AG08396 (cell line): Measurements from ENCODE around the gene LRTM2.

ENCODE experiments used
- DNase-seq: peaks from one replicate; pipeline ENCODE4 v3.0.0; 2012; ENCODE audit warnings: low spot score, mixed read lengths

The LRTM2 gene

DNA sequence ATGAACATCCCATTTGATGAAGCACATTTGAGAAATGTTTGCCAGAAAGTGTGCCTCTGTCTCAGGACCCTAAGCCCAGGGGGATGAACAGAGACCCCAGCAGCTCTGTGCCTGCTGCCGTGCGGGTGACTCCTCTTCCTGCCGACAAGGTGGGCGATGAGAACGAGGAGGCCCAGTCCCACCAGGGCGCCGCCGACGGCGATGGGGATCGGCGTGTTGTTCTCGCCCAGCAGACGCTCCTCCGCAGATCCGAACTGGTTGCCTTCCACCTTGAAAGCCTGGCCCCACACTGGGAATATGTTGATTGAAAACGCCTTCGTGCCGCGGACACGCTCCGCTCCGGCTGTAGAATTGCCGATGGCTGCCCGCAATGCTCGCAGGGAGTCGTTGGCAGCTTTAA lies 44.1 kb downstream of the LRTM2 start:
- DNase-seq, result no peak

DNA sequence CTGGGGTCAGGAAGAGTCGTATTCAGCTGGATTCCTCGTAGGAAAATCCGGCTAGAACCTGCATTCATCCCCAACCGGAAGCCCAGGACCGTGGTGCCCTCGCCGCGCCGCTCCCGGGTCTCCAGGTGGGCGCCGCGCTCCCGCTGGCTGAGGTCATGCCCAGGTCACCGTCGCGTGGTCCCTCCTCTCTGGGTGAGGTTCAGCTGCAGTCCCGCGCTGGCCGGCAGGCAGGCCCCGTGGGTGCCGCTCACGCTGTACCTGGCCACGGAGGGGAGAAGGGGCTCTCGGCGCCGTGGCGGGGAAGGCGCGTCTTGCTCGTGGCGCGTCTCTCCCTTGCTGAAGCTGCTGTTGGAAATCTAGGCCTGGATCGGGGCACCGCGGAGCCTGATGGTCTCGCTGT lies 44.5 kb downstream of the LRTM2 start:
- no peak for DNase-seq

DNA sequence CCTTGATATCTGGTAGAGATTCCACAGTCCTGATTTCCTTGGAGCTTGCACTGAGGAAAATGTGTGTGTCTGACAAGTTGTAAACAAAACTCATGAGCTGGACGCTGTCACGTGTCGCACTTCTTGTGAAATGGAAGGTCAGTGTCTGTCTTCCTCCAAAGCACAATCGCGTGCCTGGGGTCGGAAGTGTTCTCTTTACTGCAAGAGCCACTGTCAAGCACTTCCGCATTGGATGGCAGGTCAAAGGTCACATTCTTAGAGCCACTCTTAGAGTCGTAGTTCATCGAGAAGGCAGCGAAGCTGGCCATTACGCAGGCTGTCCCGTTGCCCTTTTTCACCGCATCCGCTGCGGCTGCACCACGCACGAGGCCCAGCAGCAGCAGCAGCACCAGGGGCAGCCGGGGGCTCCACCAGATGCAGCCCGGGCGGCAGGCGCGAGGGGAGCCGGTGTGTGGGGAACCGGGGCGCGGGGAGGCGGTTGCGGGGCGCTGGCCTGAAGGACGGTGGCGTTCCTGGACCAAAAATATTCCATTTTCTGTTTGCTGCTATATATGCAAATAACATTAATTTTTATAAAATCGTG lies 45.0 kb downstream of the LRTM2 start:
- no peak for DNase-seq

DNA sequence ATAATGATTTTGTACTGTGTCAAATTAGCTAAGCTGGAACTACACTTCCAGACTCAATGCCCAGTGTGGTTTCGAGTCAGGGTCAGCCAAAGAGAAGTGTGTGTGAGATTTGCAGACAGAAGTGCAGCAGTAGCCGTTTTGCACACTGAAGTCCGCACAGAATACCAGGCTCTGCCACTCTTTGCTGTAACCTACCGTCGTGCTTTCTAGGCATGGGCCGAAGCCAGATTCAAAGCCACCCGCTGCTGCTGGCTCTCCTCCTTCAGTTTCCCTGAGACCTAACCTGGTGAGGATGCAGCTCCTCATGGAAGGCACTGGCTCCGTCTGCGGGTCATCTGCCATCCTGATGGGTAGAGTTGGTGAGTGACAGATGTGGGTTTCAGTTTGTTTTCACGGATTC lies 48.8 kb downstream of the LRTM2 start:
- DNase-seq, result no peak

DNA sequence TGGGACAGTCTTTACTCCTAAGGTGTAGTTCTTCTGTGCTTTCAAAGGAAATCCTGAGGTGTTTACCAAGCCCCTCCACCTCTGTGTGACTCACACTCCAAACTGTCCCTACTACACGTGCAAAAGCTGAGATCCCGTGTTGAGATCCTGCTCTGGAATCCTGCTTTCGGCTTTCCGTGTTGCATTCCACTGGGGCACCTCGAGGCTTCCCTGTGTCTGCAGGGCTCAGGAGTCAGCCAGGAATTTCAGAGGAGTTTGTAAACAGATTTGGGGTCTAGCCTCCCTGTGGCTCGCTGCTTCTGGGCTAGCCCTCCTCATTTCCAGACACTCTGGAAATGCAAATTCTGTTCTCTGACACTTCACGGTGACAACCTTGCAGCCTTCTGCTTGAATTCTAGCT lies 49.7 kb downstream of the LRTM2 start:
- no peak for DNase-seq

DNA sequence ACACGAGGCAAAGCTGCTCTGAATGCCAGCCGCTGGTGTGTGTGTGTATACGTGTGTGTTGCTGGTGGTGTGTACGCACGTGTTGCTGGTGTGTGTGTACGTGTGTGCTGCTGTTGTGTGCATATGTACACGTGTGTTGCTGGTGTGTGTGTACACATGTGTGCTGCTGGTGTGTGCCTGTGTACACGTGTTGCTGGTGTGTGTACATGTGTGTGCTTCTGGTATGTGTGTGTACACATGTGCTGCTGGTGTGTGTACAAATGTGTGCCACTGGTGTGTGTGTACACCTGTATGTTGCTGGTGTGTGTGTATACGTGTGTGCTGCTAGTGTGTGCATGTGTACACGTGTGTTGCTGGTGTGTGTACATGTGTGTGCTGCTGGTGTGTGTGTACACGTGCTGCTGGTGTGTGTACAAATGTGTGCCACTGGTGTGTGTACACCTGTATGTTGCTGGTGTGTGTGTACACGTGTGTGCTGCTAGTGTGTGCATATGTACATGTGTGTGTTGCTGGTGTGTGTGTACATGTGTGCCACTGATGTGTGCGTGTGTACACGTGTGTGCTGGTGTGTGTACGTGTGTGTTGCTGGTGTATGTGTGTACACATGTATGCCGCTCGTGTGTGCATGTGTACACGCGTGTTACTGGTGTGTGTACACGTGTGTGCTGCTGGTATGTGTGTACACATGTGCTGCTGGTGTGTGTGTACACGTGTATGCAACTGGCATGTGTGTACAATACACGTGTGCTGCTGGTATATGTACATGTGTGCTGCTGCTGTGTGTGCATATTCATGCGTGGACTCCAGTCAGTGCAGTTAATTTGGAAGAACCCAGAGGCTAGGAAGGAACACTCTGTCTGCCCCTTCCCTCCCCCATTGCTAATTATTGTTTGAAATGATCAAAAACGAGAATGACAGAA lies 50.9 kb downstream of the LRTM2 start:
- no peak for DNase-seq

DNA sequence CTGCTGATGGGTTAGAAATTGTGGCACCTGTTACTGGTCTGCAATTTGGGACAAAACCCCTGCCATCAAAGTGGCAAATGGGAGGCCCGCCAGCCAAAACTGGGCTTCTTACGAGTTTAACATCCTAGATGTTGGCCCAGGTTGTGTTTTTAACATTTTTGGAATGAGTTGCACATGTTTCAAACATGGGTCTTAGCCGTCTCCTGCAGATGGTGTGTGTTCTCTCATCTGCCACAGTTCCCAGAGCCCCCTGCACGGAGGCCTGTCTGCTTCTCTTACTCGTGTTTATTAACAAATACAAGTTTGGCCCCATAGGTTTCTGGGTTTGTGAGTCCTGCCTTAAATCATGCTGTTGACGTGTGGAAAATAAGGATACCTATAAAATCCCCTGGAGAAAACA lies 51.6 kb downstream of the LRTM2 start:
- no peak for DNase-seq

DNA sequence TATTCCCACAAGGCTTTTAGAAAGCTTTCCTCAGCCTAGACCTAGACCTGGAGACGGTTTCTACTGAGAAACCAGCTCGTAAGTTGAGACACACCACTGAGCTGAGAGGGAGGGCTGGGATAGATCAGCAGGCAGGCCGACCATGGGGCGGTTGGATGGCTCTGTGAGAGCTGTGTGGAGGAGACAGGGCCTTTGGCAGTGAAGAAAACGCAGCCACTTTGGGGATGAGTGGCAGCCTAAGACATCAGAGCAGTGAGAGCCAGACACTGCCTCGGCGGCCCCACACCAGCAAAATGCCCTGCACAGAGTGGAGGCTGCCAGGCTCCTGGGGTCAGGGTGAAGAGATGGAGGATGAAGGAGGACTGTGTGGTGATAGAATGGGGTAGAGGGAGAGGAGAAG lies 52.1 kb downstream of the LRTM2 start:
- DNase-seq, result no peak

DNA sequence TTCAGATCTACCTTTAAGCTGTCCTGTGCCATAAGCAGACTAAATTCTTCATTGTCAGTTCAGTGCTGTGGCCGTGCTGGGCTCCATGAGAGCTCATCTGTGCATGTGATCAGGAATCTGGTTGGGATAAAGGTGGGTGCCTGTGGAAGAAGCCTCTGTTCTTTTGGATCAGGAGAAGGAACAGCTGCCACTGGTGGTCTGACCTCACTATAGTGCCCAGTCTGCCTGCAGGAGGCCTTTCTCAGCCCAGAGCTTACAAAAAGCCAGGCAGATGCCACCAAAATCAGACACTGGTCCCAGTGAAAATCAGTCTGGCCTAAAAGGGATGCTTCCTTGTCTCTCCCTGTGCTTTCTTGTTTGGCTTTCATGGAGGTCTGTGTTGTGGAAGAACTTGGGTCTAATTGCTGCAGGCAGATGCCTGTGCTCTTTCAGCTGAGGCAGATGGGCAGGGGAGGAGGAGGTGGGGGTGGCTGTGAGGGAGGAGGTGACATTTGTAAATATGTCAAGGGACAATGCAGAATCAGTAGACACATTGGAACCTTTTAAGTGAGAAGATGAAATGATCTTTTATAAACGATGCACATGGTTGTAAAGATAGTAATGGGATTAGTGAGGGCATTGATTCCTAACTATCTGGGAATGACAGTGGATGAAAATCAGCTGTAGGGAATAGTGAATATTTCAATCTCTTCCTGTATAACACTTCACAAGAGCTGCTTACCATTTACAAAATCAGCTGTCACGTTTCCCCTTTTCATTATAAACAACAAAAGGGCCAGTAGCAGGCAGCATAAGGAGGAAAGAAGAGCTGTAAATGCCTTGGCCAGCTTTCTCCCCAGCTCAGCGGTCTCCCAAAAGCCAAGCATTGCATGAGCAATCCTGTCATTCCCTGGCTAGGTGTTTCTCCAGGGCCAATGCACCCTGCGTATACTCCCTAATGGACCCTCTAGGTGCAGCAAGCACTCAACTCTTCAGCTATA lies 53.5 kb downstream of the LRTM2 start:
- no peak for DNase-seq

DNA sequence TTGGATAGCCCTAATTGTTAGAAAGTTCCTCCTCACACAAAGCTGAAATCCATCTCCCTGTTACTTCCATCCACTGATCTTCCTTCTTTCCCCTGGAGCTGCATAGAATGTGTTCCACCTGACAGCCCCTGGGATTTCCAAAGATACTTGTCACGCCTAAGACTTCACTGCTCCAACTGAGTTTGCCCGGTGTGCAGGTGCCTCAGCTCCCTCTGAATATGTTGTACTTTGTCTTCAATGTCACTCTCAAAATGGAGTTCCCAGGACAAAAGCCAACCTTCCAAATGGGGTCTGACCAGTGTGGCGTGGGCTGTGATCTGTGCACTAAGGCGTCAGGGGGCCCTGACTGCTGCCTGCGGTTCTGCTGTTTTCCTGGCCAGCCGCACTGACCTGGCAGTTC lies 55.2 kb downstream of the LRTM2 start:
- no peak for DNase-seq

DNA sequence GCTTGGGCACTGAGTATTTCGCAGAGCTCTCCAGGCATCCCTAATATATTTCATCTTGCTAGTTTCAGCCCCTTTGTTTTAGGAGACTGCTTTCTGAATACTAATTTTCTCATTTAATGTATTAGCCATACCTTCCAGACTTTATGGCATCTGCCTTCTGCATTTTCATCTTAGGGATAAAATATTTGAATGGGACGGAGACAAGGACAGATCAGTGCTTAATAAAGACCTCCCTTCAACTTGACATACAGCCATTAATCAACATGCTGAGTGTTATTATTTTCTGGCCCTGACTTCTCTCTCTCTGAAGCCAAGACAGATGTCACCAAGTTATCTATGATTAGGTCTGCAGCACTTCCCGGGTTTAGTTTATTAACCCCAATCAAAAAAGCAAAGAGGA lies 55.7 kb downstream of the LRTM2 start:
- DNase-seq, result no peak

DNA sequence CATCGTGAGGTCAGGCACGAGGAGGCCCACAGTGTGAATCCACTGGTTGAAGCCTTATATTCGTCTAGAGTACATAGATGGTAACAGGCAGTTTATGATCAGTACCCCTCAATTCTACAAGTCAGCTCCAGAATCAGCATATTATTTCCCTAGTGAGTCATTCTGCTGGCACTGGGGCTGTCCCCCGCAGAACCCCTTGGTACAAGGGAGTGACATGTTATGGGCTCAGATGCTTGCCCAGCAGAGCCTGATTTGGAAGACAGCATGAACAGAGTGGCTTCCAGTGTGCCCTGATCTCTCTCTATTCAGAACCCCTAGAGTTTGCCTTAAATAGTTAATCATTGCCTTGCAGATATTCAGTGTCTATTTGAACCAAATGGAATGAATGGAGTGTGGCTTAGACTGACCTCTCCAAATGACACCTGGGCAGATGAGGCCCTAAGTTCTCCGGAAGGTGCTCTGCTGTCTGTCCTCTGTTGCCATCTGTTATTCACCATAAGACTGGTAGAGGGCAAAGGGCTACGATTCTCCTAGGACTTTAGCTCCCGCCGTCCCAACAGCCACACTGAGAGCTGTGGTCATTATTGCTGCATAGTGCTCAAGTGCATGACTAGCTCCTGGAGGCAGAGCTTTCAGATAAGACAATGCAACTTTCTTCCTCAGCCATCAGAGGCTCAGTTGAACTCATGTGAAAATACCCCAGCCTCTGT lies 57.0 kb downstream of the LRTM2 start:
- no peak for DNase-seq

DNA sequence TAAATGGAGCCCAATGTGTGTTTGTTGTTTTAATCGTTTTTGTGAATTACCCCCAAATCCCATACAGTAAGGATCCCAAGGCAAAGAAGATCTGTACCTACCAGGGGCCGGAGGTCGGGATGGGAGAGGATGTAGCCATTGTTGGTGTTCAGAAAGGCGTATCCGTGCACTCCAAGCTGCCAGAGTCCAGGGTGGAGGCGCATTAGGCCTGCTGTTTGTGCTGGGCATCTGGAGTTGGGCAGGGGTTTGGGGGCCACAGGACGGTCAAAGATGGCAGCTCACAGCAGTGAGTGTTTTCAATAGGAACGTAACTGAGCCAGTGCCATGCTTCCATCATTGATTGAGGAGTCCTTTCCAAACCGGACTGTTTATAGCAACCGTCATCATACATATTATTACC lies 57.8 kb downstream of the LRTM2 start:
- no peak for DNase-seq

DNA sequence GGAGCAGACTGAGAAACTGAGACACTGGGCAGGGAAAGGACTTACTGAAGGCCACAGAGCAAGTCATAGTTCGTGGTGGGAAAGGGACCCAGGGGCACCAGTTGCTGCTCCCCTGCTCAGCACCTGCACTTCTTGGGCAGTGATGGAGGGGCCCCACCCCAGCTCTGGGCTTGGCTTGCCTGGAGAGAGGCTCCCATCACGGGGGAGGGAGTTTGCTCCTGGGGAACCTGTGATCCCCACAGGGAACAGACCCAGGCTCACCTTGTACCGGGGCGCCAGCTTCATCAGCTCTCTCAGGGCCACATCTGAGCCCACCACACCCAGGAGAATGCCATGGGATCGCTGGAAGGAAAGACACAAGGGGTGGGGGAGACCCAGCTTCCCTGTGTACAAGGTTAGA lies 58.3 kb downstream of the LRTM2 start:
- no peak for DNase-seq

DNA sequence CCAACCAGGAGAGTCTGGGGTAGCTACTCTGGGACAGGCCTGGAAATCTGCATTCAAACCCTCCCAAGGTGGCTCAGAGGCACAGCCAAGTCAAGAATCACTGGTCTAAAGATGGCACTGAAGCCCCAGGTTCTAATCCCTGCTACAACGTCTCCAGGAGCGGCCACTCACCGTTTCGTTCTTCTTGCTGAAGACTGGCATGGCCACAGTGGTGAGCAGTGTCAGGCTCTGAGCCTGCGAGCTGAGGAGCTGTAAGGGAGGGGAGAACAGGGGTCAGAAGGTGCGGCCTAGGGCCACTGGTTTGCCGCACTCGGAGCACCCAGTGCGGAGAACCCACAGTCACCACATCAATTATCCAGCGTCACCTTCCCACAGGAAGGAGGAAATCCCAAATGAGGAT lies 59.3 kb downstream of the LRTM2 start:
- DNase-seq, result no peak

DNA sequence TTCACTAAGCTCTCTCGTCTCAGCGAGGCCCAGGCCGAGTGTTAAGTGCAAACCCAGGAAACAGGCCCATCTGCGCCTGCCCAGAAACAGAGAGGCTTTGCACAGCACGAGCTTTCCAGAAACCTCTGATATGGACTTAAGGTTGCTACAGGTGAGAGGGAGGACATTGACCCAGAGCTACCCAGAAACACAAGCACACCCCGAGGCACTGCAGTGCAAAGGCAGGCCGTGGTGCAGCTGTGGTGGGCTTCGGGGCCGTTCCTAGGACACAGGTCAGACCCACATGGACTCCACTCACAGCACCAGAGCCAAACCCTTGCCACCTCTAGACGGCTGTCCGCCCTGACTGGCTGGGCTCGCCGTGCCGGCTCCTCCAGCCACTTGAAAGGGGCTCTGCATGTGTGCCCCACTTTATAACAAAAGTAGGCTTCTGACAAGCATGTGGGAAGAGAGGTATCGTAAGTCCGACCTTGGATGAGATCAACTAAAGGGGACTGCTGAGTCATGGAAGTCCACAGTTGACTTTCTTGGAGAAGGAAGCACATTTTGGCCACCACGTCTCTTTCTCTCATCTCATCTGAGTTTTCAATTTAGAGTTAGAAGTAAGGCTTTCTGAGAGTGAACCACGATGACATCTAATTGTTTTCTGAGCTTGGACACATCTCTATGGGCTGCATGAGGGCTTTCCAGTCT lies 59.9 kb downstream of the LRTM2 start:
- no peak for DNase-seq

DNA sequence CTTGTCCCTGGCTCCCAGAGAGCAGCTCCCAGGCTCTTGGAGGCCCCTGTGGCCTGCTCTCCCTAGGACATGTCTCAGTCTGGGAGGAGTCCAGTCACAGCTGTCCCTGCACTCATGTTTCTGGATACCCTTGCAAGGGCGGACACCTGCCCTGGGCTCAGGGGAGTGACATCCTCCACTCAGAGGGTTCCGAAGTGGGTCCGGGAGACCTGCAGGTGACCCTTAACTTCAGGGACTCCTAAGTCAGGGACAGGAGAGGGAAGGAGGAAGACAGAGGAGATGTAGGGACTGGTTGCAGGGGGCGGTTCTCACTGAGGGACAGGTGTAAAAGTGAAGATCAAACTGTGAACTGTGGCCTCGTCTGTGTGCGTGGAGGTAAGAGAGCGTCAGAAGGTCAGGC lies 60.5 kb downstream of the LRTM2 start:
- peak; percentile 3 for DNase-seq

DNA sequence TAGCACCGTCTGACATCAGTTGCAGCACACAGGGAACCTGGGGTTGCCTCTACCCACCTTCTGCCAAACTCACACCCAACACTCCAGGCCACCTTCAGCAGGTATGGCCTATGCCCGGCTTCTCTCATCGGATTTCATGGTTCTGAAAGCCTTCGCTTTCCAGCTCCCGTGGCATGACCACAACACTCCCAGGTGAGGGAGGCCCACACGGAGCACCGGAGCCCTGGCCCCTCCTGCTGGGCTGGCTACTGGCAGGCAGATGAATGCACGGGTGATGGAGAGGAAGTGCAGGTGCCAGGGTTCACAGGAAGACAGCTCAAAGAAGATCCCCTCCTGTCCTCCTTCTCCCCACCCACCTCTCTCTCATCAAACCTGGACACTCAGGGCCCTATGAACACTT lies 60.9 kb downstream of the LRTM2 start:
- DNase-seq, result peak; percentile 2

DNA sequence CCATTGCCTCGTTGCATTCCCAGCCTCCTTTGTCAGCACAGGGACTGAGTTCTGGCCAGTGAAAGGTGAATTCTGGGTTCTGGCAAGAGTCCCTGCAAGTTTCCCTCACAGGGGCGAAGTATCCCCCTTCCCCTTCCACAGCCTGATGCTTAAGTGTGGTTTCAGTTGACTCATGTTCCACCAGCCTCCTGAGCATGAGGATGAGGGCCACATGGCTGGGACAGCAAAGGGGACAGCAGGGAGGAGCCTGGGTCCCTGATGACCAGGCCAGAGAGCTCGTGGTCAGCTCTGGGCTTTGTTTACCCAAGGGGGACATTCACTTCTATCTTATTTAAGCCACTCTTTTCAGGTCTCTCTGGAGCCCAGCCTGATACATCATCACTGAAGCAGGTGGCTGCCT lies 61.6 kb downstream of the LRTM2 start:
- DNase-seq, result peak; percentile 0

DNA sequence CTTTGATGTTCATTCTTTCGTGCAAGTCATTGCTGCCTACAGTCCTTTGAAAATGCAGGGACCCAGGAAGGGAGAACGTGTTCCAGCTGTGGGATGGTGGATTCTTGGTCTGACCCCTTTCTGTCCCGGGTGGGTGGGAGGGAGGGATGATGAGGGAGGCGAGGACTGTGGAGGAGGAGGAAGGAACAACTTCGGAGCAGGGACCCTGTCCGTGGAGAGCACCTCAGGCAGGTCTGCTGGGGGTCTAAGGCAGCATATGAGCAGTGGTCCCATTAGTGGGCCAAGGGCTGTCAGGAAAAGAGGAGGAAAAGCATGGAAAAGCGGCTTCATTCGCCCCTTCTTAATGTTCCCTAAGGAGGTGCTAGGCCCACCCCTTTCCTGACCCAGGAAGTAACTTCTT lies 62.0 kb downstream of the LRTM2 start:
- DNase-seq, result no peak

DNA sequence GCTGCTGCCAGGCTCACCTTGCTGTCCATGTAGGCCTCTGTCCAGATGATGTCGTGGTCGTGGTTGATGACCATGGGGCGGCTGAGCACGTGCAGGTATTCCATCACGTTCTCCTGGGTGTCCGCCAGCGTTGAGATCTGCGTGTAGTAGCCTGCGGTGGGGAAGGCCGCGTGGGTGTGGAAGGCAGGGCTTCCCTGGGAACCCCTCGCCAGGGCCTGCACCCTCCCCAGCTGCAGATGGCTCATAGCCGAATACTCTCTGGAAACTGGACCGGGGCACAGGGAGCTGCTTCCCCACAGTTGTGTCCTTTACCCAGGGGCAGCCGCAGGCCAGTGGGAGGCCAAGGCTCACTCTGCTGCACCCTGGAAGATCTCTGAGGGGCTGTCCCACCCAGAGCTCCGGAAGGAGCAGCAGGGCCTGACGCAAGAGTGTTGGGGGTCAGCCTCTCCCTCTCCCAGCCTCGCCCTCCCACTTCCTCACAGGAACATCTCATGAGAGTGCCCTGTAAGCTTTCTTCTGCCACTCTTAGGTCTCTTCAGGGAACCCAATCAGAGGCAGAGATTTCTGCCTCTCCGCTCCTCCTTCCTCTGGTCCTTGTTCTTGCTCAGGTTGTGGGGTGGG lies 62.6 kb downstream of the LRTM2 start:
- peak; percentile 1 for DNase-seq
